HCT116 (cell line): ENCODE measurements around the gene SPTBN1. TPM values are rescaled to one million over a fixed set of nuclear protein-coding genes. Genes with fewer than 3 reads are reported as not detected.

Source experiments
- ATAC-seq: fragments of 200-7000 bp; cut with Tn5 transposase; 2 replicates; pipeline ENCODE4 v1.9.1; 2020; ENCODE audit warnings: mild to moderate bottlenecking, moderate library complexity
- BruUV-seq: library from RNA; stranded (reverse); fragments of 400-500 nt; replicated peaks from 2 replicates; lab custom pipeline; 2021; lab: Mats Ljungman, UMichigan
- CTCF ChIA-PET: fragments of 300-600 bp; sonication (Branson Sonifier 250); formaldehyde crosslinking; loops from one replicate; lab custom pipeline; 2021; ENCODE audit warnings: antibody characterized with exemption; lab: Charles Lee
- POLR2A ChIA-PET: fragments of 300-600, 350-600 bp; sonication (Branson Sonifier 250); formaldehyde crosslinking; loops from one replicate; lab custom pipeline; 2021; ENCODE audit warnings: antibody characterized with exemption; lab: Charles Lee
- RAD21 ChIA-PET, 2 experiments: fragments of 300-600 bp; sonication (Branson Sonifier 250); formaldehyde crosslinking; loops; one replicate each; lab custom pipeline; 2023; ENCODE audit warnings: low total read pairs in 2 of 2; ENCODE audit not compliant: uncharacterized antibody in 2 of 2, unreplicated experiment in 2 of 2, low non-redundant PET in 1 of 2; lab: Charles Lee
- DNase-seq: peaks from one replicate; pipeline ENCODE4 v3.0.0-alpha.2; 2010; ENCODE audit warnings: low read depth, low spot score
- H2AFZ ChIP-seq: fragments of 200-600 bp; shearing (Covaris generic), sonication (generic); 2 replicates; pipeline ENCODE4 v1.6.1; 2017; ENCODE audit warnings: low read depth, mixed run types, mixed read lengths, antibody characterized with exemption, low read length; ENCODE audit not compliant: poor library complexity, severe bottlenecking
- H3K27ac ChIP-seq: 2 replicates; pipeline ENCODE4 v1.5.1; 2012; ENCODE audit warnings: low read depth, low read length
- H3K27me3 ChIP-seq: fragments of 200-600 bp; sonication (generic); 2 replicates; pipeline ENCODE4 v1.6.1; 2016; ENCODE audit warnings: mixed run types, low read length, mixed read lengths; ENCODE audit not compliant: insufficient read depth
- H3K36me3 ChIP-seq, 2 experiments: fragments of 200-500 bp in 1 of 2; fragments of 200-600 bp in 1 of 2; sonication (Bioruptor generic) in 1 of 2; sonication (generic) in 1 of 2; 2 replicates each; pipeline versions ENCODE4 v1.5.1 to v1.6.1; 2014 to 2016; ENCODE audit warnings: low read length in 2 of 2, inconsistent platforms in 1 of 2, mixed read lengths in 1 of 2, mixed run types in 1 of 2; ENCODE audit not compliant: insufficient read depth in 2 of 2, control insufficient read depth in 1 of 2
- H3K4me1 ChIP-seq, 2 experiments: fragments of 200-600 bp in 1 of 2; sonication (generic) in 1 of 2; 2 replicates each; pipeline versions ENCODE4 v1.5.1 to v1.6.1; 2012 to 2017; ENCODE audit warnings: low read length in 2 of 2, inconsistent platforms in 1 of 2, mild to moderate bottlenecking in 1 of 2, mixed read lengths in 1 of 2, mixed run types in 1 of 2, moderate library complexity in 1 of 2; ENCODE audit not compliant: insufficient read depth in 2 of 2, control insufficient read depth in 1 of 2
- H3K4me2 ChIP-seq: fragments of 200-600 bp; sonication (generic); 2 replicates; pipeline ENCODE4 v1.6.1; 2017; ENCODE audit warnings: mixed run types, low read length, mixed read lengths
- H3K4me3 ChIP-seq, 2 experiments: fragments of 200-600 bp in 1 of 2; sonication (generic) in 1 of 2; replicated peaks in 1 of 2; 2 replicates each; pipeline ENCODE4 v1.5.1; 2011 to 2016; ENCODE audit warnings: low read length in 2 of 2, control low read depth in 1 of 2, low read depth in 1 of 2, mild to moderate bottlenecking in 1 of 2, mixed read lengths in 1 of 2, mixed run types in 1 of 2
- H3K79me2 ChIP-seq: fragments of 200-600 bp; sonication (generic); 2 replicates; pipeline ENCODE4 v1.6.1; 2017; ENCODE audit warnings: mild to moderate bottlenecking, mixed run types, low read length, moderate library complexity, mixed read lengths; ENCODE audit not compliant: insufficient read depth
- H3K9ac ChIP-seq: fragments of 200-600 bp; sonication (generic); 2 replicates; pipeline ENCODE4 v1.6.1; 2016; ENCODE audit warnings: low read length, mixed read lengths
- H3K9me2 ChIP-seq: fragments of 200-600 bp; sonication (generic), shearing (Covaris generic); 2 replicates; pipeline ENCODE4 v1.6.1; 2017; ENCODE audit warnings: mixed run types, mild to moderate bottlenecking, moderate library complexity; ENCODE audit not compliant: insufficient read depth
- H3K9me3 ChIP-seq, 2 experiments: fragments of 200-500 bp in 1 of 2; fragments of 200-600 bp in 1 of 2; sonication (Bioruptor generic) in 1 of 2; sonication (generic) in 1 of 2; 2 replicates each; pipeline ENCODE4 v1.6.1; 2014 to 2017; ENCODE audit warnings: low read length in 2 of 2, mixed read lengths in 2 of 2, inconsistent platforms in 1 of 2, low read depth in 1 of 2, mild to moderate bottlenecking in 1 of 2, mixed run types in 1 of 2, moderate library complexity in 1 of 2; ENCODE audit not compliant: control insufficient read depth in 1 of 2, insufficient read depth in 1 of 2
- H4K20me1 ChIP-seq: fragments of 200-600 bp; sonication (generic), shearing (Covaris generic); 2 replicates; pipeline ENCODE4 v1.6.1; 2017; ENCODE audit warnings: mixed run types, mild to moderate bottlenecking, moderate library complexity; ENCODE audit not compliant: insufficient read depth
- CBX3 ChIP-seq: IDR thresholded peaks from 2 replicates; pipeline ENCODE4 v1.6.1; 2012; ENCODE audit warnings: low read depth
- EGR1 ChIP-seq: IDR thresholded peaks from 2 replicates; pipeline ENCODE4 v1.6.1; 2012; ENCODE audit warnings: low read depth
- EZH2 ChIP-seq: fragments of 200-600 bp; sonication (generic); IDR thresholded peaks from 2 replicates; pipeline ENCODE4 v1.6.1; 2017; ENCODE audit warnings: antibody characterized with exemption, mixed run types
- EZH2phosphoT487 ChIP-seq: fragments of 200-600 bp; IDR thresholded peaks from 2 replicates; pipeline ENCODE4 v1.6.1; 2018; ENCODE audit warnings: antibody characterized with exemption, borderline replicate concordance
- JUND ChIP-seq: IDR thresholded peaks from 2 replicates; pipeline ENCODE4 v1.6.1; 2012
- POLR2AphosphoS5 ChIP-seq: IDR thresholded peaks from 2 replicates; pipeline ENCODE4 v1.6.1; 2011; ENCODE audit warnings: mild to moderate bottlenecking, low read depth, low read length, moderate library complexity
- RAD21 ChIP-seq: IDR thresholded peaks from 2 replicates; pipeline ENCODE4 v1.6.1; 2012; ENCODE audit warnings: low read depth, mild to moderate bottlenecking
- SIN3A ChIP-seq: IDR thresholded peaks from 2 replicates; pipeline ENCODE4 v1.6.1; 2012; ENCODE audit warnings: low read depth
- SP1 ChIP-seq: IDR thresholded peaks from 2 replicates; pipeline ENCODE4 v1.6.1; 2012; ENCODE audit warnings: low read depth
- SRF ChIP-seq: IDR thresholded peaks from 2 replicates; pipeline ENCODE4 v1.6.1; 2012; ENCODE audit warnings: low read depth
- TCF7L2 ChIP-seq: IDR thresholded peaks from 2 replicates; pipeline ENCODE4 v1.7.0; 2011; ENCODE audit warnings: borderline replicate concordance, inconsistent platforms; ENCODE audit not compliant: insufficient read depth, insufficient read length; ENCODE audit errors: extremely low read depth
- ZFX ChIP-seq: fragments of 450-650 bp; IDR thresholded peaks from 2 replicates; pipeline ENCODE4 v1.6.1; 2017
- ZNF274 ChIP-seq: fragments of 200-500 bp; sonication (Bioruptor generic); IDR thresholded peaks from 2 replicates; pipeline ENCODE4 v1.6.1; 2014; ENCODE audit warnings: mild to moderate bottlenecking, low read depth, low read length, inconsistent platforms
- intact Hi-C: fragments of 100-400 bp; cut with micrococcal nuclease; formaldehyde crosslinking; loops from 2 replicates; pipeline ENCODE4 v1.10.0; 2022
- total RNA-seq: library from RNA; stranded (reverse); gene quantifications from one replicate; pipeline ENCODE4 v1.2.1, GENCODE V29; 2021; ENCODE audit not compliant: unreplicated experiment
- TF ChIP-seq, protein P1 (sequence below): IDR thresholded peaks from 2 replicates; pipeline ENCODE4 v1.6.1; 2012; ENCODE audit warnings: low read depth
- TF ChIP-seq, protein P2 (sequence below): IDR thresholded peaks from 2 replicates; pipeline ENCODE4 v1.6.1; 2012

SPTBN1 gene
- total RNA-seq, 1 experiment from 2014 or later: 84.4 TPM

DNA sequence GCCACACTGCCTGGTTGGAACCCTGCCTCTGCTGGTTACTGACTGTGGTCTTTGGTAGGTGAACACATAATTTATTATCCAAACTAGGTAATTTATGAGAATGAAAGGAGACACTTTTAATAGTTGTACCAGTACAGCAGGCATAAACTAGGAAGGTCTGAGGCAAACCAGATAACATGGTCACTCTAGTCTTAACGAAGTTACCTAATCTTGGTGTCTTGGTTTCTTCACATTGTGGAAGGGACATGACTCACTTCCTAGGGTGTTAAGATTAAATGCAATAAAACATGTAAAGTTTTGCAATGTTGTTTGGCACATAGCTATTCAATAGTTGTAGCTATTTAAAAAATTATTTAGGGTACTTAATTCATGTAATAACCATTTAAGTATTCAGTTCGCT is 23.3 kb downstream of the SPTBN1 start (continued):
- TF ChIP-seq TCF7L2 (no peak), ZFX (no peak), POLR2AphosphoS5 (no peak), EZH2phosphoT487 (no peak), JUND (0 out of 2 replicates have a peak, but pooled peaks have one; percentile 28), SRF (no peak), SP1 (no peak), RAD21 (no peak)
- TF ChIP-seq, protein P1, sequence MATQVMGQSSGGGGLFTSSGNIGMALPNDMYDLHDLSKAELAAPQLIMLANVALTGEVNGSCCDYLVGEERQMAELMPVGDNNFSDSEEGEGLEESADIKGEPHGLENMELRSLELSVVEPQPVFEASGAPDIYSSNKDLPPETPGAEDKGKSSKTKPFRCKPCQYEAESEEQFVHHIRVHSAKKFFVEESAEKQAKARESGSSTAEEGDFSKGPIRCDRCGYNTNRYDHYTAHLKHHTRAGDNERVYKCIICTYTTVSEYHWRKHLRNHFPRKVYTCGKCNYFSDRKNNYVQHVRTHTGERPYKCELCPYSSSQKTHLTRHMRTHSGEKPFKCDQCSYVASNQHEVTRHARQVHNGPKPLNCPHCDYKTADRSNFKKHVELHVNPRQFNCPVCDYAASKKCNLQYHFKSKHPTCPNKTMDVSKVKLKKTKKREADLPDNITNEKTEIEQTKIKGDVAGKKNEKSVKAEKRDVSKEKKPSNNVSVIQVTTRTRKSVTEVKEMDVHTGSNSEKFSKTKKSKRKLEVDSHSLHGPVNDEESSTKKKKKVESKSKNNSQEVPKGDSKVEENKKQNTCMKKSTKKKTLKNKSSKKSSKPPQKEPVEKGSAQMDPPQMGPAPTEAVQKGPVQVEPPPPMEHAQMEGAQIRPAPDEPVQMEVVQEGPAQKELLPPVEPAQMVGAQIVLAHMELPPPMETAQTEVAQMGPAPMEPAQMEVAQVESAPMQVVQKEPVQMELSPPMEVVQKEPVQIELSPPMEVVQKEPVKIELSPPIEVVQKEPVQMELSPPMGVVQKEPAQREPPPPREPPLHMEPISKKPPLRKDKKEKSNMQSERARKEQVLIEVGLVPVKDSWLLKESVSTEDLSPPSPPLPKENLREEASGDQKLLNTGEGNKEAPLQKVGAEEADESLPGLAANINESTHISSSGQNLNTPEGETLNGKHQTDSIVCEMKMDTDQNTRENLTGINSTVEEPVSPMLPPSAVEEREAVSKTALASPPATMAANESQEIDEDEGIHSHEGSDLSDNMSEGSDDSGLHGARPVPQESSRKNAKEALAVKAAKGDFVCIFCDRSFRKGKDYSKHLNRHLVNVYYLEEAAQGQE: no peak
- TF ChIP-seq, protein P2, sequence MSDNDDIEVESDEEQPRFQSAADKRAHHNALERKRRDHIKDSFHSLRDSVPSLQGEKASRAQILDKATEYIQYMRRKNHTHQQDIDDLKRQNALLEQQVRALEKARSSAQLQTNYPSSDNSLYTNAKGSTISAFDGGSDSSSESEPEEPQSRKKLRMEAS: no peak
- TF ChIP-seq, all 23 proteins: peak for 3

DNA sequence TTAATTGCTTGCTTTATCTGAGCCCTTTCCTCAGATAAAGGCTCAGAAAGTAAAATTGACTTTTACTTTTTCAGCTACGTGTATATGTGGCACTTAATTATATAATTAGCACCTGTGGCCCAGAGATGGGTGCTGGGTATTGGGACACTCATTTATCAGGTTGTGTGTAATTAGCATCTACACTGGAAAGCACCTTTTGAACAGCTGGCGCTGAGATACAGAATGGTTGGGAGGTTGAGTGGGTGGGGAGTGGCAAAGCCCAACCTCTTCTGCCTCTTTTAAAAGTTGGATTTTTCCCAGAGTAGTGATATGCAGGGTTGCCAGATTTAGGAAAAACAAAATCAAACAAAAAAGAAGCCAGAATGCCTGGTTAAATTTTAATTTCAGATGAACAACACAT is 23.9 kb downstream of the SPTBN1 start:
- H3K4me3 ChIP-seq: no peak overlapping the region
- ChIA-PET POLR2A (interaction anchor here (1.0 kb wide), 1 partner anchor 12 kb away, joined by 3 read pairs; no protein-coding TSS in a partner anchor), RAD21 (interaction anchor here in 1 of 2 experiments (0.5 kb wide), 1 partner anchor 935 kb away, joined by 3 read pairs; no protein-coding TSS in a partner anchor)
- no peak overlapping the region for H3K9ac ChIP-seq
- DNase-seq: no peak
- H3K27me3 ChIP-seq: no peaks in the 10 kb centered on the region
- H3K9me2 ChIP-seq: no peaks in the 10 kb centered on the region
- TF ChIP-seq CBX3 (no peak), SP1 (no peak), RAD21 (no peak), POLR2AphosphoS5 (no peak), TCF7L2 (no peak), EGR1 (no peak), ZNF274 (no peak), SRF (no peak), SIN3A (no peak), EZH2 (no peak)
- TF ChIP-seq, protein P2: no peak
- TF ChIP-seq, protein P1: no peak
- TF ChIP-seq, all 23 proteins: peak for 0
- H2AFZ ChIP-seq: no peak overlapping the region
- intact Hi-C loops: no loop called here
- no peaks in the 10 kb centered on the region for H3K9me3 ChIP-seq
- no peak for ATAC-seq
- H3K4me1 ChIP-seq: peaks cover 26 to 60% of the 10 kb centered on the region in 2 experiments
- CTCF ChIA-PET: no interaction called here
- no peak overlapping the region for H3K4me2 ChIP-seq
- no peaks in the 10 kb centered on the region for H3K36me3 ChIP-seq
- no TSS peak for BruUV-seq
- 0 out of 2 replicates have a peak, but pooled peaks cover 7% of the 10 kb centered on the region for H3K79me2 ChIP-seq
- H3K27ac ChIP-seq: no peak overlapping the region
- H4K20me1 ChIP-seq: no peaks in the 10 kb centered on the region
